Mesenchymal stem cell (in vitro differentiated cells and primary cell): ENCODE data around the gene PLAC1.

Source experiments
- DNase-seq: peaks from one replicate; pipeline ENCODE4 v3.0.0-alpha.2; 2013
- H2AFZ ChIP-seq: one replicate; pipeline ENCODE4 v1.6.1; 2013; ENCODE audit warnings: low read depth, mild to moderate bottlenecking, control low read depth, inconsistent platforms, low read length, moderate library complexity
- H2AK5ac ChIP-seq: 2 replicates; pipeline ENCODE4 v1.6.1; 2013; ENCODE audit warnings: low read length, moderate library complexity, mild to moderate bottlenecking, inconsistent platforms; ENCODE audit not compliant: severe bottlenecking
- H2BK120ac ChIP-seq: one replicate; pipeline ENCODE4 v1.6.1; 2013; ENCODE audit warnings: low read depth, mild to moderate bottlenecking, inconsistent platforms, low read length, moderate library complexity
- H2BK12ac ChIP-seq, 2 experiments: one replicate each; pipeline ENCODE4 v1.6.1; 2013; ENCODE audit warnings: inconsistent platforms in 2 of 2, low read length in 2 of 2, mild to moderate bottlenecking in 2 of 2, moderate library complexity in 2 of 2, control low read depth in 1 of 2
- H2BK15ac ChIP-seq: one replicate; pipeline ENCODE4 v1.6.1; 2013; ENCODE audit warnings: mild to moderate bottlenecking, low read depth, inconsistent platforms; ENCODE audit not compliant: poor library complexity, severe bottlenecking
- H2BK5ac ChIP-seq: 2 replicates; pipeline ENCODE4 v1.6.1; 2013; ENCODE audit warnings: low read depth, mild to moderate bottlenecking, low read length, control low read depth, inconsistent platforms; ENCODE audit not compliant: poor library complexity, severe bottlenecking
- H3K14ac ChIP-seq, 2 experiments: one replicate each; pipeline ENCODE4 v1.6.1; 2013; ENCODE audit warnings: inconsistent platforms in 2 of 2, low read length in 2 of 2, control low read depth in 1 of 2, mild to moderate bottlenecking in 1 of 2, moderate library complexity in 1 of 2
- H3K18ac ChIP-seq, 2 experiments: one replicate each; pipeline ENCODE4 v1.6.1; 2013; ENCODE audit warnings: inconsistent platforms in 2 of 2, low read length in 2 of 2, control low read depth in 1 of 2, low read depth in 1 of 2, mild to moderate bottlenecking in 1 of 2
- H3K23ac ChIP-seq, 2 experiments: one replicate each; pipeline ENCODE4 v1.6.1; 2013; ENCODE audit warnings: inconsistent platforms in 2 of 2, low read length in 2 of 2, mild to moderate bottlenecking in 2 of 2, moderate library complexity in 2 of 2, control low read depth in 1 of 2
- H3K27ac ChIP-seq: 2 replicates; pipeline ENCODE4 v1.5.1; 2013; ENCODE audit warnings: mild to moderate bottlenecking, moderate library complexity, low read length, control low read depth, inconsistent platforms; ENCODE audit not compliant: poor library complexity, severe bottlenecking
- H3K27me3 ChIP-seq, 2 experiments: 2 replicates each; pipeline versions ENCODE4 v1.6.1 to v1.7.0; 2013; ENCODE audit warnings: low read length in 2 of 2, mild to moderate bottlenecking in 2 of 2, moderate library complexity in 2 of 2, control low read depth in 1 of 2, inconsistent platforms in 1 of 2; ENCODE audit not compliant: control insufficient read depth in 1 of 2, insufficient read depth in 1 of 2
- H3K36me3 ChIP-seq, 2 experiments: 2 replicates each; pipeline versions ENCODE4 v1.6.1 to v1.7.0; 2013; ENCODE audit warnings: low read length in 2 of 2, control low read depth in 1 of 2, inconsistent platforms in 1 of 2, low read depth in 1 of 2, mild to moderate bottlenecking in 1 of 2; ENCODE audit not compliant: insufficient read depth in 2 of 2, control insufficient read depth in 1 of 2
- H3K4ac ChIP-seq, 2 experiments: one replicate each; pipeline ENCODE4 v1.6.1; 2013; ENCODE audit warnings: inconsistent platforms in 2 of 2, low read length in 2 of 2, mild to moderate bottlenecking in 2 of 2, moderate library complexity in 2 of 2, control low read depth in 1 of 2, low read depth in 1 of 2
- H3K4me1 ChIP-seq: 2 replicates; pipeline ENCODE4 v1.6.1; 2013; ENCODE audit warnings: low read depth, low read length, control low read depth; ENCODE audit not compliant: control insufficient read depth, insufficient read depth
- H3K4me2 ChIP-seq: 2 replicates; pipeline ENCODE4 v1.6.1; 2013; ENCODE audit warnings: low read length, mild to moderate bottlenecking, inconsistent platforms; ENCODE audit not compliant: poor library complexity, severe bottlenecking
- H3K4me3 ChIP-seq, 2 experiments: 2 replicates each; pipeline versions ENCODE4 v1.5.1 to v1.7.0; 2013; ENCODE audit warnings: low read length in 2 of 2, mild to moderate bottlenecking in 2 of 2, control low read depth in 1 of 2, low read depth in 1 of 2; ENCODE audit not compliant: insufficient read depth in 1 of 2
- H3K79me1 ChIP-seq: replicated peaks from 2 replicates; pipeline ENCODE4 v1.6.1; 2013; ENCODE audit warnings: mild to moderate bottlenecking, control low read depth, low read length, inconsistent platforms; ENCODE audit not compliant: poor library complexity, severe bottlenecking
- H3K9ac ChIP-seq: 2 replicates; pipeline ENCODE4 v1.7.0; 2013; ENCODE audit warnings: mild to moderate bottlenecking, low read length, moderate library complexity
- H3K9me3 ChIP-seq: 2 replicates; pipeline ENCODE4 v1.7.0; 2013; ENCODE audit warnings: mild to moderate bottlenecking, low read length; ENCODE audit not compliant: control insufficient read depth
- H4K8ac ChIP-seq: one replicate; pipeline ENCODE4 v1.6.1; 2013; ENCODE audit warnings: inconsistent platforms, mild to moderate bottlenecking, low read length, moderate library complexity
- H4K91ac ChIP-seq: one replicate; pipeline ENCODE4 v1.6.1; 2013; ENCODE audit warnings: mild to moderate bottlenecking, low read length, inconsistent platforms
- WGBS: methylation state at CpG from one replicate; pipeline ENCODE4 v1.1.7; 2013; ENCODE audit warnings: mixed read lengths; 5-methylcytosine and 5-hydroxymethylcytosine counted together

PLAC1 gene

DNA sequence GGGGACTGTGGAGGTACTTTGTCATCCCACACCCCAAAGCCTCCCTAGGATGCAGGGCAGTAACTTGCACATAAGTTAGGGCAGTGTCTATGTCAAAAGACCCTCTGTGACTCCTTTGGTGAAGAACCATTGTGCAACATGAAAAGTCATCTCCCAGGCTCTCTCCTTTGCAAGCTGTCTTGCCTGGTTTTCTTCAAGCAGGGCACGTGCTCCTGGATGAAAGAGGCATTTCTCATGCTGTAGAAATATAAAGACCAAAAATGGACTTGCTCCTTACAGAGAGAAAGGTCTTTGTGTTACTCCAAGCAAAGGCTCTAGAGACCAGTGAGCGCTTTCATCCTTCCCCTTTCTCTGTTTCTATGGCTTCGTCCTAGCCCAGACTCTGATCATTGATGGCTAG, 44.9 kb downstream of the PLAC1 start:
- Histone ChIP-seq H3K9me3 (no peaks in the 10 kb centered on the region), H3K27ac (no peak overlapping the region), H3K27me3 (peaks cover 0 to 10% of the 10 kb centered on the region in 2 experiments), H4K8ac (no peak overlapping the region), H3K36me3 (no peaks in the 10 kb centered on the region), H3K4me1 (no peaks in the 10 kb centered on the region), H2BK15ac (no peak overlapping the region), H2BK5ac (no peak overlapping the region), H3K23ac (no peak overlapping the region), H3K4me3 (no peak overlapping the region), H2AFZ (no peak overlapping the region), H3K79me1 (no peaks in the 10 kb centered on the region), H2AK5ac (no peak overlapping the region), H3K4me2 (no peak overlapping the region), H3K9ac (no peak overlapping the region), H3K14ac (no peak overlapping the region), H2BK12ac (no peak overlapping the region), H4K91ac (no peak overlapping the region), H3K4ac (no peak overlapping the region), H3K18ac (no peak overlapping the region), H2BK120ac (no peak overlapping the region)
- no peak for DNase-seq
- 98% methylated on average over 2 of the region's 3 CpGs for WGBS

DNA sequence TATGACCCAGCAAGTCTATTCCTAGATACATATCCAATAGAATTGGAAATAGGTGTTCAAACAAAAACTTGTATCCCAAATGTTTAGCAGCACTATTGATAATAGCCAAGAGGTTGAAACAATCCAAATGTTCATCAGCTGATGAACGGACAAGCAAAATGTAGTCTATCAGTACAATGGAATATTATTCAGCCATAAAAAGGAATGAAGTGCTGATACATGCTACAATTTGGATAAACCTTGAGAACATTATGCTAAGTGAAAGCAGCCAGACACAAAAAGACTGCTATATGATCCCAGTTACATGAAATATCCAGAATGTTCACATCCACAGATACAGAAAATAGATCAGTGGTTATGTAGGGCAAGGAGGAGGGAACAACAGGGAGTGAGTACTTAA, 50.1 kb downstream of the PLAC1 start:
- no CpG with 5 or more reads among the region's 1 CpG for WGBS

DNA sequence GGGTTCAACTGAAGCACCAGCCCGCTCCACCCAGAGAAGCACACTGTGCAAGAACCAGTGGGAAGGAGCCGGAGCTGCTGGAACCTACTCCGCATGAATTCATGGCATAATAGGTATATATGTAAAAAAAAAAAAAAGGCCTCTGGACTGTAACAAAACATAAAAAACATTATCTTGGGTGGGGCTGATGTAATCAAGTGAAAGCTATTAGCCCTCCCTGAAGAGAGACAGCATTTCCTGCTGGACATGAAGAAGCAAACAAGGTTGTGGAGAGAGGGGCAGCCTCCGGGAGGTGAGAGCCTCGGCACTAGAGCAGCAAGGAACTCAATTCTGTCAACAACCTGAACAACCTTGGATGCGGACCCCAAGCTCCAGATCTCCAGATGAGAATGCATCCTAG, 50.7 kb downstream of the PLAC1 start:
- no peak overlapping the region for H3K9ac ChIP-seq
- no peak overlapping the region for H3K4me2 ChIP-seq
- no peak overlapping the region for H3K27ac ChIP-seq
- H3K9me3 ChIP-seq: no peaks in the 10 kb centered on the region
- H3K23ac ChIP-seq: no peak overlapping the region
- no peak overlapping the region for H3K4me3 ChIP-seq
- H4K8ac ChIP-seq: no peak overlapping the region
- no peak overlapping the region for H4K91ac ChIP-seq
- H2BK12ac ChIP-seq: peak overlapping the region in 1 of 2 experiments; percentile 54
- no peaks in the 10 kb centered on the region for H3K27me3 ChIP-seq
- peaks cover 4% of the 10 kb centered on the region for H3K4me1 ChIP-seq
- no peaks in the 10 kb centered on the region for H3K79me1 ChIP-seq
- no peak overlapping the region for H3K18ac ChIP-seq
- 83% methylated on average over 3 of the region's 6 CpGs for WGBS
- H2BK15ac ChIP-seq: no peak overlapping the region
- no peak overlapping the region for H2BK120ac ChIP-seq
- H2AK5ac ChIP-seq: no peak overlapping the region
- H3K36me3 ChIP-seq: no peaks in the 10 kb centered on the region
- H2BK5ac ChIP-seq: no peak overlapping the region
- H2AFZ ChIP-seq: no peak overlapping the region
- no peak overlapping the region for H3K14ac ChIP-seq
- no peak overlapping the region for H3K4ac ChIP-seq
- no peak for DNase-seq

More for the DNA sequence above, 50.1 kb downstream of the PLAC1 start:
- Histone ChIP-seq H3K9me3 (no peaks in the 10 kb centered on the region), H2BK5ac (no peak overlapping the region), H2BK12ac (no peak overlapping the region), H4K91ac (no peak overlapping the region), H2AK5ac (no peak overlapping the region), H2BK120ac (no peak overlapping the region), H4K8ac (no peak overlapping the region), H3K79me1 (no peaks in the 10 kb centered on the region), H3K4me3 (no peak overlapping the region), H3K4me2 (no peak overlapping the region), H3K23ac (no peak overlapping the region), H3K9ac (no peak overlapping the region), H3K27ac (no peak overlapping the region), H2AFZ (no peak overlapping the region), H3K4me1 (peaks cover 4% of the 10 kb centered on the region), H3K14ac (no peak overlapping the region), H3K27me3 (peaks cover 0 to 3% of the 10 kb centered on the region in 2 experiments), H3K18ac (no peak overlapping the region), H3K36me3 (no peaks in the 10 kb centered on the region), H3K4ac (no peak overlapping the region), H2BK15ac (no peak overlapping the region)
- DNase-seq: no peak

DNA sequence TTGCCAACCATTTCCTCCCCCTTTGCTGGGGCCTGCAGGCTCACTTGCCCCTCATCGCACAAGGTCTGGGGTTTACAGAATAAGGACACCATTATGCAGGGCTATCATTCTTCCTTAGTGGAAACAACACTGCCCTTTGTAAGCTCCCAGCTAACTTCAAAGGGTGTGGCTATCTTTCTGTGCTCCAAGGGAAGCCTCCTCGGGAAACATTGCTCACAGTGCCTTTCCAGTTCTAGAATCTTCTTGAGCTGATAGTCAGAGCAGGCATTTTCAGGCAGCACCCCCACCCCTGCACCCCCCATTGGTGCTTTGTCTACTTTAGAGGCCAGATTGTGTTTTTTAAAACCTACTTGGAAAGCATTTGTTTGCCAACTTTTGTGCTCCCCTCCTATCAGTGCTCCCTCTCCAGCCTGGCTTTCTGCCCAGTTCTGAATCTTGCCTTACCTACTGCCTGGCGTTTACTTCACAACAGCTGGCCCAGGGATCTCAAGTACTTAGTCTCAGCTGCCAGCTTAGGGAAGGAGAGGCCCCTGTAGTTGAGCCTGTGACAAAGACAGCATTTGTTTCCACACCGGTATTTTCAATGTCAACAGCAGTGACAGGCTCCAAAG, 53.5 kb downstream of the PLAC1 start:
- Histone ChIP-seq H3K4me2 (no peak overlapping the region), H3K9me3 (no peaks in the 10 kb centered on the region), H2AFZ (no peak overlapping the region), H3K4me1 (peaks cover 4% of the 10 kb centered on the region), H3K18ac (peak overlapping the region; percentile 14 to 70), H2AK5ac (peak overlapping the region; percentile 75), H3K4me3 (no peak overlapping the region), H4K91ac (peak overlapping the region; percentile 50), H3K9ac (peak overlapping the region; percentile 73), H3K36me3 (no peaks in the 10 kb centered on the region), H3K23ac (no peak overlapping the region), H3K14ac (no peak overlapping the region), H2BK15ac (no peak overlapping the region), H3K27ac (peak overlapping the region; percentile 45), H2BK120ac (no peak overlapping the region), H2BK5ac (no peak overlapping the region), H3K79me1 (no peaks in the 10 kb centered on the region), H3K4ac (peak overlapping the region in 1 of 2 experiments; percentile 51), H4K8ac (peak overlapping the region; percentile 60), H2BK12ac (peak overlapping the region; percentile 54 to 84), H3K27me3 (no peaks in the 10 kb centered on the region)
- 21% methylated on average over 4 of the region's 4 CpGs for WGBS
- DNase-seq: peak; percentile 37
